Measurements from ENCODE around the gene ZC3H4.
A peak's percentile ranks its signal among the peaks of the same experiment; 100 is the strongest.

ZC3H4 gene

DNA sequence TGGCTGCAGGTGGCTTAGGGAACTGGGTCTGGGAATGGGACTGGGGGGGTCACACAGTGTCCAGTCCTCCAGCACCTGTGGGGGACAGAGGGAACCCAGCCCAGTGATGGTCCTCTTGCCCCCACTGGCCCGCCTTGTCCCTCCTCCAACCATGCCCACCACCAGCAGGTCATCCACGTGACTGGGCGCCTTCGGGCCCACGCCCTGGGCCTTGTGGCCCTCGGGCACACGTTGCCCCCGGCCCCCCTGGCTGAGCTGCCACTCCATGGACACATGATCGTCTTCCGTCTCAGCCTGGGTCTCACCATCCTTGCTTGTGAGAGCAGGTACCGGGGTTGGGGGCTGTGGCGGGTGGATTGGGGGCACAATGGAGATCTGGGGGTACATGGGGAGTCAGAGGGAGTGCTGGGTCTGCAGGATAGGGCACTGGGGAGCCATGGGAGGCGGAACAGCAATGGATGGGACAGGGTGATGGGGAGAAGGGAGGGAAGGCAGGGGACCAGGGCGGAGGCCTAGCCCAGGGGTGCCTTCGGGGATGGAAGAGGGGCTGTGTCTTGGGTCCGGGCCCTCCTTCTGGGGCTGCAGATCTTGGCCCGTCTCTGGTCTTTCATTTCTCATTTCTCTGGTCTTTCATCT lies 74.2 kb downstream of the ZC3H4 start:
- TF ChIP-seq, protein P1, sequence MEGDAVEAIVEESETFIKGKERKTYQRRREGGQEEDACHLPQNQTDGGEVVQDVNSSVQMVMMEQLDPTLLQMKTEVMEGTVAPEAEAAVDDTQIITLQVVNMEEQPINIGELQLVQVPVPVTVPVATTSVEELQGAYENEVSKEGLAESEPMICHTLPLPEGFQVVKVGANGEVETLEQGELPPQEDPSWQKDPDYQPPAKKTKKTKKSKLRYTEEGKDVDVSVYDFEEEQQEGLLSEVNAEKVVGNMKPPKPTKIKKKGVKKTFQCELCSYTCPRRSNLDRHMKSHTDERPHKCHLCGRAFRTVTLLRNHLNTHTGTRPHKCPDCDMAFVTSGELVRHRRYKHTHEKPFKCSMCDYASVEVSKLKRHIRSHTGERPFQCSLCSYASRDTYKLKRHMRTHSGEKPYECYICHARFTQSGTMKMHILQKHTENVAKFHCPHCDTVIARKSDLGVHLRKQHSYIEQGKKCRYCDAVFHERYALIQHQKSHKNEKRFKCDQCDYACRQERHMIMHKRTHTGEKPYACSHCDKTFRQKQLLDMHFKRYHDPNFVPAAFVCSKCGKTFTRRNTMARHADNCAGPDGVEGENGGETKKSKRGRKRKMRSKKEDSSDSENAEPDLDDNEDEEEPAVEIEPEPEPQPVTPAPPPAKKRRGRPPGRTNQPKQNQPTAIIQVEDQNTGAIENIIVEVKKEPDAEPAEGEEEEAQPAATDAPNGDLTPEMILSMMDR (conservative IDR thresholded peaks at IDR 0.05; ENCODE audit: low read depth, low read length) = no peak
- H3K36me3 ChIP-seq (ENCODE audit: insufficient read depth) = no peaks in the 10 kb centered on the region
- H3K79me2 ChIP-seq (ENCODE audit: insufficient read depth, low read depth) = no peaks in the 10 kb centered on the region
- no peak overlapping the region for H3K9ac ChIP-seq
- no peak overlapping the region for H3K4me2 ChIP-seq
- H3K4me3 ChIP-seq (IDR thresholded peaks at IDR 0.05; ENCODE audit: insufficient read depth, low read depth, low read length) = no peak overlapping the region
- peaks cover 6% of the 10 kb centered on the region; the same call in 1 of the 2 replicates for H3K27me3 ChIP-seq (ENCODE audit: insufficient read depth, low read depth)
- H3K4me1 ChIP-seq (ENCODE audit: low read depth, poor library complexity, severe bottlenecking) = peaks cover 13% of the 10 kb centered on the region
- no peaks in the 10 kb centered on the region for H4K20me1 ChIP-seq (ENCODE audit: insufficient read depth)
- no peak overlapping the region for H3K27ac ChIP-seq
- no peak overlapping the region for H2AFZ ChIP-seq (ENCODE audit: low read depth)

DNA sequence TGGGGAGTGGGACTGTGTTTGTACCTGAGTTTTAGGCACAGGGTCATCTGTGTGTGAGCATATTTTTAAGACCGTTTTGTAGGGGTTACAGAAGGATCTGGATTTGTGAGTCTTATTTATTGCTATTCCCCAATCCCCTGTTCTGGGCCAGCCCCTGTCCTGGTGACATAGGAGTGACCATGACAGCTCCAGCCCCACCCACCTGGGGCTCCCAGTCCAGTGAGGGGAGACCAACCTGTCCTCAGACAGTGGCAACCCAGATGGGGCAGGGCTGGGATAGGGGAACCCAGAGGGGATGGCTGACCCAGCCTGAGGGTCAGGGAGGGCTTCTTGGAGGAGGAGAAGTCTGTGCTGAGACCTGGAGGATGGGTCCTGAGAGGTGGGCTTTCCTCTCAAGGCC lies 75.8 kb downstream of the ZC3H4 start:
- Histone ChIP-seq H3K27me3 (ENCODE audit: insufficient read depth, low read depth) (peaks cover 6% of the 10 kb centered on the region; the same call in 1 of the 2 replicates), H3K4me1 (ENCODE audit: low read depth, poor library complexity, severe bottlenecking) (peaks cover 13% of the 10 kb centered on the region), H3K4me3 (IDR thresholded peaks at IDR 0.05; ENCODE audit: insufficient read depth, low read depth, low read length) (no peak overlapping the region), H2AFZ (ENCODE audit: low read depth) (no peak overlapping the region), H3K79me2 (ENCODE audit: insufficient read depth, low read depth) (no peaks in the 10 kb centered on the region), H3K27ac (no peak overlapping the region), H3K4me2 (no peak overlapping the region), H3K9ac (no peak overlapping the region), H4K20me1 (ENCODE audit: insufficient read depth) (no peaks in the 10 kb centered on the region), H3K36me3 (ENCODE audit: insufficient read depth) (no peaks in the 10 kb centered on the region)
- TF ChIP-seq, protein P1 (conservative IDR thresholded peaks at IDR 0.05; ENCODE audit: low read depth, low read length) = no peak

DNA sequence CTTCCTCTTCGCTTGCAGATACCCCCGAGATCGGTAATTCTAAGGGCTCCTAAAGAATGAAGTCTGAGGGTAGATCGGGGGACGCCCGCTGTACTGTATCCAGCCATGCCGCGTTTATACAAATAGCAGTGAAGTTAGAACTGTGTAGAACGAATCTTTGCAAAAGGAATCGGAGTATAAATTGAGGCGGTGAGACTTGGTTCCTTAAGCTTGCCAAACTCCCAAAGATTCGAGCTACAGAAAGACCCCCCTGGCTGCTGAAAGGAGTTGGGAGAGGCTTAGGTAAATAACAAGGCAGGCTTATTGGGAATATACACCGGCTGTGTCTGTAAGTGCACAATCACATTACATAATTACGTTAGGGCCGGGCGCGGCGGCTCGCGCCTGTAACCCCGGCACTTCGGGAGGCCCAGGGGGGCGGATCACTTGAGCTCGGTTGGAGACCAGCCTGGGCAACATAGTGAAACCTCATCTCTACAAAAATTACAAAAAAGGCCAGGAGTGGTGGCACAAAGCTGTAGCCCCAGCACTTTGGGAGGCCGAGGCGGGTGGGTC lies 77.4 kb downstream of the ZC3H4 start:
- H3K4me2 ChIP-seq = peak overlapping the region; percentile 89
- H3K27ac ChIP-seq = no peak overlapping the region
- no peaks in the 10 kb centered on the region for H3K79me2 ChIP-seq (ENCODE audit: insufficient read depth, low read depth)
- H2AFZ ChIP-seq (ENCODE audit: low read depth) = peak overlapping the region; percentile 94
- H3K4me3 ChIP-seq (IDR thresholded peaks at IDR 0.05; ENCODE audit: insufficient read depth, low read depth, low read length) = no peak overlapping the region
- TF ChIP-seq, protein P1 (conservative IDR thresholded peaks at IDR 0.05; ENCODE audit: low read depth, low read length) = peak; percentile 41
- H3K9ac ChIP-seq = no peak overlapping the region
- H3K36me3 ChIP-seq (ENCODE audit: insufficient read depth) = no peaks in the 10 kb centered on the region
- H3K4me1 ChIP-seq (ENCODE audit: low read depth, poor library complexity, severe bottlenecking) = peaks cover 13% of the 10 kb centered on the region
- no peaks in the 10 kb centered on the region for H4K20me1 ChIP-seq (ENCODE audit: insufficient read depth)
- H3K27me3 ChIP-seq (ENCODE audit: insufficient read depth, low read depth) = peaks cover 13% of the 10 kb centered on the region; the same call in 1 of the 2 replicates

DNA sequence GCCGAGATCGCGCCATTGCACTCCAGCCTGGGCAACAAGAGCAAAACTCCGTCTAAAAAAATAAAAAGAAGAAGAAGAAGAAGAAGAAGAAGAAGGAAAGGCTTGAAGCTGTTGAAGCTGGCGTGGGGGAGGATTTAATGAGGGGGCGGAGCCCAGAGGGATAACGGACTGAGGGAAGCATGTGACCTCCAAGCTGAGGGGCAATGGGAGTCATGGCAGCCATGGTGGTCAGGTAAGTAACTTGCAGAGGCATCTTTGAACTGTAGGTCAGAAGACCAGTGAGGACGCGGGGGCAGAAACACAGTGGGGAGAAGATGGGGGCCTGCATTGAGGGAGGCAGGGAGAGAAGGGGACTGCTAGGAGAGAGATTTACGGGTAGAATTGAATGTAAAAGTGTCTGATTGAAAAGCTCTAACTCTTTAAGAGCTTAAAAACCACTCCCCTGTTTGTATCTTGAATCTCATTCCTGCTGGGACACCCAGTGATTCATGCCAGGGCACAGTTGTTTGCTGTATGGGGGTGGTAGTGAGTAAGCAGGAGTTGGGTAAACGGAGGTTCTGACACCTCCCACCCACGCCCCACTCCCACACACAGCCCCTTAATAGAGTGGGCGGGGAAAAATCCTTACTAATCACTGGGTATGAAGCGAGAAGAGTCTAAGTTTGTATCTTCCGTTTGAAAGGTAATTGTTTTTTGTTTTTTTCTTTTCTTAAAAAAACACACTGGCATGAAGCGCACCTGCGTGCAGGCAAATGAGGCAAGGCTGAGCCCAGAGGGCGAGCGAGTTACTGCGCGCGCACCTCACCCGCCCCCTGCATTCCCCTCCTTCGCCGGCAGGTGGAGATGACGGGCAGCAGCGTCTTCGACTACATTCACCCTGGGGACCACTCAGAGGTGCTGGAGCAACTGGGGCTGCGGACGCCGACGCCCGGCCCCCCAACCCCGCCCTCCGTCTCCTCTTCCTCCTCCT lies 78.2 kb downstream of the ZC3H4 start:
- H3K9ac ChIP-seq = no peak overlapping the region; the same call in 1 of the 2 replicates
- H3K79me2 ChIP-seq (ENCODE audit: insufficient read depth, low read depth) = no peaks in the 10 kb centered on the region
- H2AFZ ChIP-seq (ENCODE audit: low read depth) = peak overlapping the region; percentile 94
- H4K20me1 ChIP-seq (ENCODE audit: insufficient read depth) = no peaks in the 10 kb centered on the region
- peaks cover 13% of the 10 kb centered on the region for H3K4me1 ChIP-seq (ENCODE audit: low read depth, poor library complexity, severe bottlenecking)
- H3K27ac ChIP-seq = no peak overlapping the region
- peak overlapping the region; percentile 89 for H3K4me2 ChIP-seq
- peaks cover 17% of the 10 kb centered on the region; the same call in 1 of the 2 replicates for H3K27me3 ChIP-seq (ENCODE audit: insufficient read depth, low read depth)
- TF ChIP-seq, protein P1 (conservative IDR thresholded peaks at IDR 0.05; ENCODE audit: low read depth, low read length) = peak; percentile 93
- no peaks in the 10 kb centered on the region for H3K36me3 ChIP-seq (ENCODE audit: insufficient read depth)
- no peak overlapping the region for H3K4me3 ChIP-seq (IDR thresholded peaks at IDR 0.05; ENCODE audit: insufficient read depth, low read depth, low read length)
